ENCODE data around the gene UBE2J2.
A peak's percentile ranks its signal among the peaks of the same experiment; 100 is the strongest.

UBE2J2 gene

DNA sequence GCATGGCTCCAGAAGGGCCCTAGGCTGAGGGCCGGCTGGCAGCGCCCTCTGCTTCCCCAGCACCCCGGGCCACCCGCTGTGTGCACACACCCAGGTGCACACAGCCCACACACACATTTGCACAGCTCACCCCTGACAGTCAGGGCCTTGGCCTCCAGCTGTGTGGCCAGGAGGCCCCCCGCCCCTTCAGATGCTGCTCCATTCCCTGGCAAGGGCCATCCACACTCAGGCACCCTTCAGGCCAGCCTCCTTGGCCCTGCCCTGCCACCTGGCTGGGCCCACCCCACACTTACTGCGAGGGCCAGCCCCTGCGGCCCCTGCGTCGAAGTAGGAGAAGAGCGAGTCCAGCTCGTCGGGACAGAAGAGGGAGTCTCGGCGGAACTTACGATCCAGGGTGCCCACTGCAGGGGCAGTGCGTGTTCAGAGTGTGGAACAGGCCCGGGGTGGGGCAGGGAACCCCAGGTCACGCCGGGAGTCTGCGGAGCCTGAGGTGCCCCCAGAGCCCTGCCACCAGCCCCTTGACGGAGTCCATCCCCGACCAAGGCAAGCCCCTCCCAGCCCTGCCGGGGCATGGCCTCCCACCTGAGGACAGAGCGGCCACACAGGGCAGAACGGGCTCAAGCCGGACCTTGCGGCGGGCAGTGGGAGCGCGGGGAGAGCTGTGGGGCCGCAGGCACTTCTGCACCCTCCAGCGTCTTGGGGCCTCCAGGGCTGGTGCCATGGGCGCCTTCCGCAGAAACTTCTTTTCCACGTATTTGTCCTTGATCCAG, 21.7 kb upstream of the UBE2J2 start:
- DNase-seq = no peak

GRCh38 chr1:1294250-1294890, 20.7 kb upstream of the UBE2J2 start:
- DNase-seq = no peak

DNA sequence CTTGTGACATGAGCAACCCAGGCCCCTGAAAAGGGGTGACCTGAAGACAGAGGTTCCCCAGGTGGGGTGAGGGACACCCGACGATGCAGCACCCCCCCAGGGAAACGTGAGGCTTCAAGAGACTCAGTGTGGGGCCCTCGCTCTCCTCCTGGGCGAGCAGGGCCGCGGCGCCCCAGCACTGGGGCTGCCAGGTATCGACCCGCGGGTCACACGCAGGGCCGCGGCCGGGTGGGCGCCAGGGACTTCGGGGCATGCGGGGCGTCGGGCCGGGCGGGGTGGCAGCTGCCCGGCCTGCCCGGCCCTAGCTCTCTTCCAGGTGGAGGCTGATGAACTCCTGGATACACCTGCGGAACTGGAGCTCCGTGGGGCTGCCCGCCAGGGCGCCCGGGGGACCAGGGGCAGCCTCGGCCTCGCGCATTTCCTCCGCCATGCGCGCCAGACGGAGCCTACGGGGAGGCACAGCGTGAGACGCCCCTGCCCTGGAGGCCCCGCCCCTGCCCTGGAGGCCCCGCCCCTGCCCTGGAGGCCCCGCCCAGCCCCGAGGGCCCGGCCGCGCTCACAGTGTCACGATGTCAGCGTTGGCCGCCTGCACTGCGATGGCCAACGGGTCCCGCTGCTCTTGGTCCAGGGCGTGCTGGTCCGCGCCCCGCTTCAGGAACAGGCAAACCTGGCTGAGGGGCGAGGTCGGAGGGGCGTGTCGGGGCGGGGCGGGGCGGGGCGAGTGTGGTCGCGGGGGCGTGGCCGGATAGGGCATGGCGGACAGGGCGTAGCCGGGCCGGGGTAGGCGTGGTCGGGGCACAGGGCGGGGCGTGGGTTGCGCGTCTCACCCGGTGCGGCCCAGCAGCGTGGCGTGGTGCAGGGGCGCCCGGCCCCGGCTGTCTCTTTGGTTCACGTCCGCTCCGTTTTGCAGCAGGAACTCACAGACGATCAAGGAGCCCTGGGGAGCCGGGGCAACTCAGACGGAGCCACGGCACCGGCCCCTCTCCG, 19.9 kb upstream of the UBE2J2 start:
- DNase-seq = no peak

DNA sequence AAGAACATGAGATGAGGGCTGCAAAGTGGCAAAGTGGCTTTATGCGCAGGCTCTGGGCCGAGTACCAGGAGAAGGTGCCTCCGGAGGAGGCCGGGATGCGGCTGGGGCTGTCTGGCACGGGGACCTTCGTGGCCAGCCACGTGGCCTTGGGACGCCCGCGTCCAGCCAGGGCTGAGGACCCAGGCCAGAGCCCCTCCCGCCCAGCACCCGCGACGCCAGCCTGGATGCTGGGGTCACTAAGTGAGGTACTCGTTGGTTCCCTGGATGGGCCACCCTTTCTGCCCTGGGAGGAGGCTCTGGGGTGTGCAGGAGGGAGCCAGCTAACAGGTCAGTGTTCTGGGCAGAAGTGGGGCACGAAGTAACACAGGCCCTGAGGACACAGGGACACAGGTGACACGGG, 19.2 kb upstream of the UBE2J2 start:
- DNase-seq = no peak

DNA sequence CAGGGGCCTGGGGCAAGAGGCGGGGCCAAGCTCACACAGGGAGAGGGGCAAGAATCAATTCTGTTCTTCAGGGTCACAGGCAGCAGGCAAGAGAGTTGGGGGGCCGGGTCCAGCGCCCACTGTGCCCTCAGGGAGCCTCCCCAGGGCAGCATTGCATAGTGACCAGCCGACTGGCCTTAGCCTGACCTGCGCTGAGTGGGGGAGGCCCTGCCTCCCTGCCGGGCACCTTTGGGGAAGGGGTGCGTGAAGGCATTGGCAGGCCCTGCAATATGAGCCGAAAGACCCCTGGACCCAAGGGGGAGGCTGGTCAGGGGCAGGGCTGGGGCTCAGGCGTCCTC, 18.8 kb upstream of the UBE2J2 start:
- no peak for DNase-seq

GRCh38 chr1:1291548-1292441, 18.1 kb upstream of the UBE2J2 start:
- peak; percentile 78 for DNase-seq

GRCh38 chr1:1291023-1291528, 17.4 kb upstream of the UBE2J2 start:
- no peak for DNase-seq

DNA sequence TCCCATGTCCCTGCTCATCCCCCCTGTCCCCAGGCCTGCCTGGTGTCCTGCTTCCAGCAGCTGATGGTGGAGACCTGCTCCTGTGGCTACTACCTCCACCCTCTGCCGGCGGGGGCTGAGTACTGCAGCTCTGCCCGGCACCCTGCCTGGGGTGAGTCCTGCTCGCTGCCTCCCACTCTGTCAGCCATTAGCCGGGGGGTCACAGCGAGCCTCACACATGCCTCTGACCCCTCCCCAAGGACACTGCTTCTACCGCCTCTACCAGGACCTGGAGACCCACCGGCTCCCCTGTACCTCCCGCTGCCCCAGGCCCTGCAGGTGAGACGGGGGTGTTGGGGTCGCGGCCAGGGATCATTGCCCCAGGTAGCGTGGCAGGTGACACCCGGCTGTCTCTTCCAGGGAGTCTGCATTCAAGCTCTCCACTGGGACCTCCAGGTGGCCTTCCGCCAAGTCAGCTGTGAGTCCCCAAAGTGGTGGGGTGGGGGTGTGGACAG, 16.6 kb upstream of the UBE2J2 start:
- no peak for DNase-seq

DNA sequence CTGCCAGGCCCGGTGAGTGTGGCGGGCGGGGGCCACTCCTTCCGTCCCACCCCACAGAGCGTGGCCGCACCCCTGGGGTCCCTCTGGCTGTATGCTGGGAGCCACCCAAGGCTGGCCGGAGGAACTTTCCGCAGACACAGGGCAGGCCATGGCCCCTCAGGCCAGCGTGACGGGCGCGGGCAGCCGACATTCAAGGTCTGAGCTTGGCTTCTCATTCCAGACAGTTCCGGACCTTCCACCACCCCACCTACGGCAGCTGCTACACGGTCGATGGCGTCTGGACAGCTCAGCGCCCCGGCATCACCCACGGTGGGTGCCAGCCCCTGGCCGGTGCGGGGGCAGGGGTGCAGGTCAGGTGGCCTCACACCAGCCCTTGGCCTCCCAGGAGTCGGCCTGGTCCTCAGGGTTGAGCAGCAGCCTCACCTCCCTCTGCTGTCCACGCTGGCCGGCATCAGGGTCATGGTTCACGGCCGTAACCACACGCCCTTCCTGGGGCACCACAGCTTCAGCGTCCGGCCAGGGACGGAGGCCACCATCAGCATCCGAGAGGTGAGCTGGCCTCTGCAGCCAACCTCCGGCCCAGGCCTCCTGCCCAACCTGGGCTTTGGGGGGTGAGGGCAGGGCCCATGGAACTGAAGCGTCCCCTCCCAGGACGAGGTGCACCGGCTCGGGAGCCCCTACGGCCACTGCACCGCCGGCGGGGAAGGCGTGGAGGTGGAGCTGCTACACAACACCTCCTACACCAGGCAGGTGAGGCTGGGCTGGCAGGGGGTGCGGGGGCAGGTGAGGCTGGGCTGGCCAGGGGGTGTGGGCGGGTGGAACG, 13.8 kb upstream of the UBE2J2 start:
- DNase-seq = no peak

GRCh38 chr1:1286313-1287261, 12.9 kb upstream of the UBE2J2 start:
- no peak for DNase-seq

DNA sequence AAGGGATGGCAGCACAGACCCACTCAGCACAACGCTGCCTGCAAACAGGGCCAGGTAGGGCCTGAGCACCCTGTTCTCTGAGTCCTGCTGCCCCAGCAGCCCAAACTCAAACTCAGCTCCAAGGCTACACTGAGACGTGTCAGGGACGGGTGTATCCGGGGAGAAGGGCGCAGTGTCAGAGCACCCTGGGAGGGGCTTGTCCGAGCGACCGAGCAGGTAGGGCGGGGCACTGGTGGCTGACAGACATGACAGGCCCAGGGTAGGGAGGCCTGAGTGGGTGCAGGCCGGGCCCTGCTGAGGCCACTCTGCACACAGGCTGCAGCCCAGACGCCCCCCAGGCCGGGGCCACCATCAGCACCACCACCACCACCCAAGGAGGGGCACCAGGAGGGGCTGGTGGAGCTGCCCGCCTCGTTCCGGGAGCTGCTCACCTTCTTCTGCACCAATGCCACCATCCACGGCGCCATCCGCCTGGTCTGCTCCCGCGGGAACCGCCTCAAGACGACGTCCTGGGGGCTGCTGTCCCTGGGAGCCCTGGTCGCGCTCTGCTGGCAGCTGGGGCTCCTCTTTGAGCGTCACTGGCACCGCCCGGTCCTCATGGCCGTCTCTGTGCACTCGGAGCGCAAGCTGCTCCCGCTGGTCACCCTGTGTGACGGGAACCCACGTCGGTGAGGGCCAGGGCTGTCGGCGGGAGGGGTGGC, 12.1 kb upstream of the UBE2J2 start:
- DNase-seq = no peak

DNA sequence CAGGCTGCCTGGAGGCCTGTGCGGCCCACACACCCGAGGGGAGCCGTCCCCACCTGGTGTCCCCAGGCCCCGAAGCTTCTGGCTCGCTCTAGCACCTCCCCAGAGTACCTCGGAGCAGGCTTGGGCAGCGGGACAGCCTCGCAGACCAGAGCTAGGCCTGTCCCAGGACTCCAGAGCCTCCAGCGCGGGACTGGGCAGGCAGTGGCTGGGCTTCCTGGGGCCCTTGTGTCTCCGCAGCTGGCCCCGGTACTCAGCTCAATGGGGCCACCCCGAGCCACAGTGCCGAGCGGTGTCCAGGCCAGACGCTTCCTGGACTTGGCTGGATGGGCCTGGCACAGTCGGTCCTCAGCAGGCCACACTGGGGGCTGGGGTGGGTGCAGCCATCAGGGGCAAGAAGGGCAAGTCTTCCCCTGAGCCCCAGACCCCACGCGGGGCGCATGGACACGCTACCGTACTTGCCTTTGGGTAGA, 11.5 kb upstream of the UBE2J2 start:
- DNase-seq = no peak

GRCh38 chr1:1284221-1285101, 10.8 kb upstream of the UBE2J2 start:
- DNase-seq = no peak

GRCh38 chr1:1283821-1284220, 10.2 kb upstream of the UBE2J2 start:
- no peak for DNase-seq

GRCh38 chr1:1282998-1283397, 9.3 kb upstream of the UBE2J2 start:
- no peak for DNase-seq

DNA sequence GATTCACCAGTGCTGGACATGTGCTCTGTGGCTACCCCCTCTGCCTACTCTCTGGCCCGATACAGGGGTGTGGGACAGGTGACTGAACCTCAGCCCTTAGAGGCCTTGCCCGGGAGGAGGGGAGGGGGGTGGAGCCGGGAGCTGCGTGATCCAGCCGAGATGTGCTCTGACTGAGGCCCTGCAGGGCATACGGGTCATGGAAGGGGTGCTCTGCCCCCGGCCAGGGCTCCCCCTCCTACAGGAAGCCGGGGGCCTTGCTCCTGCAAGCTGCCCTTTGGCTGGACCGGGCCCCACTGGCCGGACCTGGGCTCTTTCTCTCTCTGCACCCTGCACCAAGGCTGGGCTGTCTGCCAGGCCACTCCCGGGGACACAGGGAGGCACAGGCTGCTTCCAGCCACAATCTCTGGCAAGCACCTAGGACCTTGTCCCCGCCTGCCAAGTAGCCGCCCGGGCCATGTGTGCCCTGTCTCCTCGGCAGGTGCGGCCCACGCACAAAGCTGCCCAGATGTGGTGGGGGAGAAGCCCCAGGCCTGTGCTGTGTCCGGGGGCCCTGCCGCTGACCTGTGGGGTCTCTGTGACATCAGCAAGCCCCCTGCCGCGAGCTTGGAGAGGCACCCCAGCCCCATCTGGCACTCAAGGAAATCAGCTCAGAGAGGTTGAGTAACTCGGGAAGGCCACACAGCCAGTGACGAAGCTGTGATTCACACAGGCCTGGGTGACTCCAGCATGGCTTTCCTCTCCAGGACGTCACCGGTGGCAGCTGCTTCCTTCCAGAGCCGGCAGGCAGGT, 8.1 kb upstream of the UBE2J2 start:
- DNase-seq = no peak

DNA sequence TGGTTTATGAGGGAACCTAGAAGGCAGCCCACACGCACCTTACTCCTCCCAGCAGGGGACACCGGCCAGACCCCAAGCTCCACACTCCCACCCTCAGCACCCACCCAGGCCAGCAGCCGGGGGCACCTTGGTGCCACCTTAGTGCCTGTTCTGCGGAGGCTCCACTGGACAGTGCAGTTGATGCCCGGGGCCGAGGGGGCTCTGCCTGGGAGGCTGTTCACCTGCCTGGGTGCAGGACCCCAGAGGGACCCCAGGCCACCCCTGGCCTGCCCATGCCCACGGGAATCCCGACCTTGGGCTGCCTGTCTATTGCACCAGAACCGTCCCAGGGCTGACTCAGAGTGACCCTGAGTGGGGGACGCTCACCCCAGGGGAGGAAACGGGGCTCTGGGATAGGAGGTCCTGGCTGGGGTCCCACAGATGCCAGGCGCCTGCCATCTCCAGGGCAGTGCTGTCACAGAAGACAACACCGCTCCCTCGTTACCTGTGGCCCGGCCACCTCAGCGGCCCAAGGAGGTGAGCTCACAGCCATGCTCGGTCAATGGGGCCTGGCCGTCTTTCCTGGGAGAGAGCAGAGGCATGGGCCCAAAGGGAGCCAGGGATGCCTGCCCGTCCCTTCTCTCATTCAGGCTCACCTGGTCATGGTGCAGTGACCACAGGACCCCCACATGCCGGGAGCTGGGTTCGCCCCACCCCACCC, 7.3 kb upstream of the UBE2J2 start:
- DNase-seq = no peak

Measured in right forelimb (tissue), 1 donor.